K562 (cell line): ENCODE results near the gene DYNC2H1. TPM values are rescaled to one million over a fixed set of nuclear protein-coding genes. Genes with fewer than 3 reads are reported as not detected.

Experiments
- C11orf30 ChIP-seq: fragments of 450-650 bp; IDR thresholded peaks from 2 replicates; pipeline ENCODE4 v1.6.1; 2016; ENCODE audit warnings: low read depth, mild to moderate bottlenecking
- CHCHD3 ChIP-seq: fragments of 250-450 bp; sonication (Bioruptor Pico); IDR thresholded peaks from 2 replicates; pipeline ENCODE4 v2.1.2; 2022; ENCODE audit warnings: mild to moderate bottlenecking
- CREM ChIP-seq: IDR thresholded peaks from 2 replicates; pipeline ENCODE4 v1.6.1; 2014; ENCODE audit warnings: antibody characterized with exemption, low read depth
- ELF2 ChIP-seq: fragments of 250-450 bp; sonication (Bioruptor Pico); IDR thresholded peaks from 2 replicates; pipeline ENCODE4 v1.5.0; 2021; ENCODE audit warnings: mild to moderate bottlenecking
- EP400 ChIP-seq: fragments of 450-650 bp; IDR thresholded peaks from 2 replicates; pipeline ENCODE4 v1.6.1; 2017; ENCODE audit warnings: antibody characterized with exemption, mild to moderate bottlenecking, moderate library complexity
- GTF2B ChIP-seq: IDR thresholded peaks from 2 replicates; pipeline ENCODE4 v1.6.1; 2011; ENCODE audit not compliant: insufficient read length; ENCODE audit errors: extremely low read depth
- MAFG ChIP-seq: fragments of 450-650 bp; conservative IDR thresholded peaks from 2 replicates; pipeline ENCODE4 v1.6.1; 2016; ENCODE audit warnings: missing genetic modification characterization, missing compliant biosample characterization
- NFIC ChIP-seq: fragments of 450-650 bp; IDR thresholded peaks from 2 replicates; pipeline ENCODE4 v1.6.1; 2017; ENCODE audit warnings: mild to moderate bottlenecking, inconsistent platforms
- POLR2B ChIP-seq: fragments of 450-650 bp; IDR thresholded peaks from 2 replicates; pipeline ENCODE4 v1.6.1; 2018; ENCODE audit warnings: low read depth; ENCODE audit not compliant: partially characterized antibody
- RCOR1 ChIP-seq, 2 experiments: IDR thresholded peaks; 2 replicates each; pipeline ENCODE4 v1.6.1; 2012; ENCODE audit warnings: low read depth in 2 of 2, low read length in 2 of 2, borderline replicate concordance in 1 of 2, improper control_type of control experiment in 1 of 2
- RFX5 ChIP-seq: IDR thresholded peaks from 2 replicates; pipeline ENCODE4 v1.6.1; 2011; ENCODE audit warnings: low read depth, mild to moderate bottlenecking, improper control_type of control experiment, low read length
- THRA ChIP-seq: fragments of 450-650 bp; IDR thresholded peaks from 2 replicates; pipeline ENCODE4 v1.6.1; 2017; ENCODE audit warnings: mild to moderate bottlenecking, moderate library complexity
- ZBTB1 ChIP-seq: sonication (generic); formaldehyde crosslinking; IDR thresholded peaks from 2 replicates; pipeline ENCODE4 v1.8.1; 2023; ENCODE audit warnings: missing genetic modification reagents, low read depth, mild to moderate bottlenecking, borderline replicate concordance
- ZBTB12 ChIP-seq: fragments of 250-450 bp; sonication (Bioruptor Pico); IDR thresholded peaks from 2 replicates; pipeline ENCODE4 v1.4.0; 2020
- ZKSCAN1 ChIP-seq: fragments of 150-350 bp; IDR thresholded peaks from 2 replicates; pipeline ENCODE4 v1.6.1; 2016; ENCODE audit warnings: low read depth, low read length
- ZNF224 ChIP-seq: sonication (generic); formaldehyde crosslinking; IDR thresholded peaks from 2 replicates; pipeline ENCODE4 v1.8.0; 2022; ENCODE audit warnings: mild to moderate bottlenecking, missing genetic modification reagents
- ZNF232 ChIP-seq: sonication (generic); formaldehyde crosslinking; IDR thresholded peaks from 2 replicates; pipeline ENCODE4 v1.8.0; 2022; ENCODE audit warnings: mild to moderate bottlenecking, missing genetic modification reagents
- ZNF347 ChIP-seq: fragments of 450-650 bp; formaldehyde crosslinking; IDR thresholded peaks from 2 replicates; pipeline ENCODE4 v1.4.0; 2020; ENCODE audit warnings: low read depth, mild to moderate bottlenecking, moderate library complexity
- ZNF41 ChIP-seq: fragments of 250-450 bp; sonication (Bioruptor Pico); conservative IDR thresholded peaks from 2 replicates; pipeline ENCODE4 v1.4.0; 2020; ENCODE audit warnings: mild to moderate bottlenecking
- ZNF609 ChIP-seq: sonication (generic); formaldehyde crosslinking; IDR thresholded peaks from 2 replicates; pipeline ENCODE4 v1.8.1; 2023; ENCODE audit warnings: missing genetic modification reagents, mild to moderate bottlenecking, borderline replicate concordance
- ZNF766 ChIP-seq: fragments of 200-800 bp; sonication (Bioruptor generic); conservative IDR thresholded peaks from 2 replicates; pipeline ENCODE4 v1.6.1; 2016; ENCODE audit warnings: missing genetic modification characterization, missing compliant biosample characterization
- polyA plus RNA-seq, 8 experiments: library from polyadenylated mRNA; depleted of rRNA in 4 of 8; stranded (reverse) in 5 of 8; unstranded in 3 of 8; fragments of >200 nt; fragmentation: Nextera tagmentation in 2 of 8; fragmentation: Illumina TruSeq in 1 of 8; extraction: Ambion mirVana in 2 of 8; extraction: Trizol in 1 of 8; gene quantifications; 2 replicates each; pipeline versions ENCODE4 v1.2.1 to v1.2.3, GENCODE V29; 2011 to 2014; ENCODE audit warnings: inconsistent platforms in 1 of 8, missing spikeins in 1 of 8
- total RNA-seq, 7 experiments: library from RNA; depleted of rRNA in 6 of 7; stranded (reverse); fragments of >200 nt in 6 of 7; fragmentation: Illumina TruSeq in 2 of 7; extraction: Trizol in 2 of 7; gene quantifications; 2 replicates each; pipeline versions ENCODE4 v1.2.1 to v1.2.3, GENCODE V29; 2011 to 2021; ENCODE audit warnings: low replicate concordance in 1 of 7

DYNC2H1 gene
- total and polyA plus RNA-seq, 9 of the 15 experiments (the other 6 are each of a cell fraction or from before 2014, with no cell fraction given), result 0.08 to 0.64 (median 0.20) TPM

- peak; percentile 84; the same call in 1 of the 2 replicates for TF ChIP-seq EP400
- no peak for TF ChIP-seq ZNF609 (CRISPR knock-in tag)
- peak; percentile 84 for TF ChIP-seq ZBTB12
- peak; percentile 71 for TF ChIP-seq C11orf30
- no peak for TF ChIP-seq CHCHD3 (CRISPR knock-in tag)
- no peak for TF ChIP-seq RFX5
- 0 out of 2 replicates have a peak, but pooled peaks have one; percentile 30 for TF ChIP-seq MAFG (tag)
- TF ChIP-seq ZNF224 (CRISPR knock-in tag), result no peak
- 0 out of 2 replicates have a peak, but pooled peaks have one; percentile 50 for TF ChIP-seq ZNF766 (CRISPR knock-in tag)
- TF ChIP-seq NFIC, result peak; percentile 35; the same call in 1 of the 2 replicates
- no peak for TF ChIP-seq RCOR1 (IDR thresholded peaks at IDR 0.05; ENCODE audit: borderline replicate concordance in 1 of 2, low read depth in 2 of 2, low read length in 2 of 2)
- peak; percentile 87 for TF ChIP-seq POLR2B
- TF ChIP-seq THRA, result no peak
- TF ChIP-seq ZNF347 (CRISPR knock-in tag), result no peak
- TF ChIP-seq ZKSCAN1, result peak; percentile 25; the same call in 1 of the 2 replicates
- peak; percentile 98 for TF ChIP-seq CREM
- peak; percentile 57 for TF ChIP-seq GTF2B
- no peak for TF ChIP-seq ZNF41 (CRISPR knock-in tag)
- TF ChIP-seq ZBTB1 (CRISPR knock-in tag), result no peak
- TF ChIP-seq ELF2 (CRISPR knock-in tag), result peak; percentile 10; the same call in 1 of the 2 replicates
- no peak for TF ChIP-seq ZNF232 (CRISPR knock-in tag)
Measured at GRCh38 chr11:103091801-103092524, 17.3 kb upstream of the DYNC2H1 start, which contains the start of gene DCUN1D5 (continued).
